DOHH2 (cell line): ENCODE results near the gene MT1M.

Source experiments
- H3F3A ChIP-seq: fragments of 200-600 bp; sonication (generic), shearing (Covaris generic); 2 replicates; pipeline ENCODE4 v1.6.0; 2016; ENCODE audit warnings: antibody characterized with exemption, mild to moderate bottlenecking; ENCODE audit not compliant: control insufficient read depth, insufficient read depth
- H3K27ac ChIP-seq: fragments of 200-600 bp; sonication (generic); 2 replicates; pipeline ENCODE4 v1.5.1; 2014; ENCODE audit warnings: low read depth, mild to moderate bottlenecking, low read length, moderate library complexity
- H3K27me3 ChIP-seq: fragments of 200-600 bp; sonication (generic); 2 replicates; pipeline ENCODE4 v1.6.1; 2014; ENCODE audit warnings: mild to moderate bottlenecking, low read length, mixed read lengths; ENCODE audit not compliant: control insufficient read depth
- H3K36me3 ChIP-seq: fragments of 200-600 bp; sonication (generic); 2 replicates; pipeline ENCODE4 v1.6.1; 2014; ENCODE audit warnings: mild to moderate bottlenecking, low read length, moderate library complexity, mixed read lengths; ENCODE audit not compliant: control insufficient read depth
- H3K4me1 ChIP-seq: fragments of 200-600 bp; sonication (generic); 2 replicates; pipeline ENCODE4 v1.6.1; 2014; ENCODE audit warnings: mild to moderate bottlenecking, low read length, mixed read lengths; ENCODE audit not compliant: control insufficient read depth
- H3K4me2 ChIP-seq: fragments of 200-600 bp; sonication (generic); 2 replicates; pipeline ENCODE4 v1.6.0; 2014; ENCODE audit warnings: mild to moderate bottlenecking, low read length, moderate library complexity
- H3K4me3 ChIP-seq: fragments of 200-600 bp; sonication (generic); 2 replicates; pipeline ENCODE4 v1.5.1; 2014; ENCODE audit warnings: mild to moderate bottlenecking, low read length, mixed read lengths
- H3K79me2 ChIP-seq: fragments of 200-600 bp; sonication (generic); 2 replicates; pipeline ENCODE4 v1.6.1; 2014; ENCODE audit warnings: mild to moderate bottlenecking, low read length, mixed read lengths; ENCODE audit not compliant: control insufficient read depth
- H3K9me2 ChIP-seq: fragments of 200-600 bp; sonication (generic); replicated peaks from 2 replicates; pipeline ENCODE4 v1.6.1; 2014; ENCODE audit warnings: mild to moderate bottlenecking, low read length, mixed read lengths; ENCODE audit not compliant: control insufficient read depth
- H3K9me3 ChIP-seq: fragments of 200-600 bp; sonication (generic); 2 replicates; pipeline ENCODE4 v1.6.1; 2014; ENCODE audit warnings: antibody characterized with exemption, low read length, mixed read lengths; ENCODE audit not compliant: control insufficient read depth, insufficient read depth
- H4K20me1 ChIP-seq: fragments of 200-600 bp; sonication (generic); 2 replicates; pipeline ENCODE4 v1.6.0; 2014; ENCODE audit warnings: low read depth, mild to moderate bottlenecking, antibody characterized with exemption, low read length, moderate library complexity; ENCODE audit not compliant: control insufficient read depth, insufficient read depth
- EZH2phosphoT487 ChIP-seq: fragments of 200-600 bp; sonication (generic); IDR thresholded peaks from 2 replicates; pipeline ENCODE4 v1.6.1; 2017; ENCODE audit warnings: borderline replicate concordance, mild to moderate bottlenecking, antibody characterized with exemption, low read length, moderate library complexity, mixed read lengths
- TF ChIP-seq, protein P1 (sequence below): fragments of 200-600 bp; sonication (generic); IDR thresholded peaks from one replicate; pipeline ENCODE4 v1.5.1; 2014; ENCODE audit warnings: antibody characterized with exemption, mild to moderate bottlenecking, low read depth, low read length; ENCODE audit not compliant: poor library complexity, severe bottlenecking

MT1M gene

DNA sequence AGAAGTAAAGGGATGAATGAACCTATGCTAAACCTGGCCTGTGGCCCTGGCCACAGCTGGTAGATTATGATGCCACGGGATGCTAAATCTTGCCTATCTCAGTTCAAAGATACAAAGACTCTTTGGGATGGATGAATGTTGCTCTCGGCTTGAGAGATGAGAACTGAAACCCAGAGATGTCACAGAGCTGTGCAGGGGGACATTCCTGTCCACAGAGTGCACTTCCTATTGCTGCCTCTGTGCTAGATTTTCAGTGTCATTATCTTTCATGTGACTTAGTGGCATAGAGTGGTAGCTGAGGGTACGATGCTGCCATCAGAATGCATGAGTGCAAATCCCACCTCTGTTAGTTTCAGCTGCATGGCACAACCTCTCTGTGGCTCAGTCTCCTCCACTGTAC lies 2.3 kb upstream of the MT1M start:
- TF ChIP-seq EZH2phosphoT487, result no peak
- TF ChIP-seq, protein P1, sequence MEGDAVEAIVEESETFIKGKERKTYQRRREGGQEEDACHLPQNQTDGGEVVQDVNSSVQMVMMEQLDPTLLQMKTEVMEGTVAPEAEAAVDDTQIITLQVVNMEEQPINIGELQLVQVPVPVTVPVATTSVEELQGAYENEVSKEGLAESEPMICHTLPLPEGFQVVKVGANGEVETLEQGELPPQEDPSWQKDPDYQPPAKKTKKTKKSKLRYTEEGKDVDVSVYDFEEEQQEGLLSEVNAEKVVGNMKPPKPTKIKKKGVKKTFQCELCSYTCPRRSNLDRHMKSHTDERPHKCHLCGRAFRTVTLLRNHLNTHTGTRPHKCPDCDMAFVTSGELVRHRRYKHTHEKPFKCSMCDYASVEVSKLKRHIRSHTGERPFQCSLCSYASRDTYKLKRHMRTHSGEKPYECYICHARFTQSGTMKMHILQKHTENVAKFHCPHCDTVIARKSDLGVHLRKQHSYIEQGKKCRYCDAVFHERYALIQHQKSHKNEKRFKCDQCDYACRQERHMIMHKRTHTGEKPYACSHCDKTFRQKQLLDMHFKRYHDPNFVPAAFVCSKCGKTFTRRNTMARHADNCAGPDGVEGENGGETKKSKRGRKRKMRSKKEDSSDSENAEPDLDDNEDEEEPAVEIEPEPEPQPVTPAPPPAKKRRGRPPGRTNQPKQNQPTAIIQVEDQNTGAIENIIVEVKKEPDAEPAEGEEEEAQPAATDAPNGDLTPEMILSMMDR, result no peak
- H3K4me2 ChIP-seq, result no peak overlapping the region
- no peaks in the 10 kb centered on the region for H3K79me2 ChIP-seq
- H3K4me1 ChIP-seq, result no peaks in the 10 kb centered on the region
- no peaks in the 10 kb centered on the region for H4K20me1 ChIP-seq
- H3K4me3 ChIP-seq, result no peak overlapping the region
- peaks cover 53% of the 10 kb centered on the region for H3K27me3 ChIP-seq
- H3K9me3 ChIP-seq, result no peaks in the 10 kb centered on the region
- H3K27ac ChIP-seq, result no peak overlapping the region
- no peaks in the 10 kb centered on the region for H3K36me3 ChIP-seq
- no peaks in the 10 kb centered on the region for H3K9me2 ChIP-seq
- no peaks in the 10 kb centered on the region for H3F3A ChIP-seq

DNA sequence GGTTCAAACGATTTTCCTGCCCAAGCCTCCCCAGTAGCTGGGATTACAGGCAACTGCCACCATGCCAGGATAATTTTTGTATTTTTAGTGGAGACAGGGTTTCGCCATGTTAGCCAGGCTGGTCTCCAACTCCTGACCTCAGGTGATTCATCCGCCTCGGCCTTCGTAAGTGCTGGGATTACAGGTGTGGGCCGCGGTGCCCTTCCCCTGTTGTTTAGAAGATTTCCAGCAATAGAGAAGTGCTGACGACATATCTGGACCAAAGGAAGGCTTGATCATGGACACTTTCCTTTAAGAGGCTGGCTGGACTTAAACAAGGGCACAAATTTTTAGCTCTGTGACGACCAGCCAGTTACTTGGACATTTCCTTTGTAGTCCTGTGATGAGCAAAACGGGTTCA lies 1.3 kb upstream of the MT1M start:
- H3K79me2 ChIP-seq, result no peaks in the 10 kb centered on the region
- H3F3A ChIP-seq, result no peaks in the 10 kb centered on the region
- H3K36me3 ChIP-seq, result no peaks in the 10 kb centered on the region
- H3K4me3 ChIP-seq, result no peak overlapping the region
- no peaks in the 10 kb centered on the region for H3K4me1 ChIP-seq
- no peak overlapping the region for H3K27ac ChIP-seq
- H3K4me2 ChIP-seq, result no peak overlapping the region
- no peaks in the 10 kb centered on the region for H3K9me2 ChIP-seq
- no peaks in the 10 kb centered on the region for H3K9me3 ChIP-seq
- H4K20me1 ChIP-seq, result no peaks in the 10 kb centered on the region
- peaks cover 56% of the 10 kb centered on the region for H3K27me3 ChIP-seq
- TF ChIP-seq, protein P1, result no peak
- TF ChIP-seq EZH2phosphoT487, result no peak

DNA sequence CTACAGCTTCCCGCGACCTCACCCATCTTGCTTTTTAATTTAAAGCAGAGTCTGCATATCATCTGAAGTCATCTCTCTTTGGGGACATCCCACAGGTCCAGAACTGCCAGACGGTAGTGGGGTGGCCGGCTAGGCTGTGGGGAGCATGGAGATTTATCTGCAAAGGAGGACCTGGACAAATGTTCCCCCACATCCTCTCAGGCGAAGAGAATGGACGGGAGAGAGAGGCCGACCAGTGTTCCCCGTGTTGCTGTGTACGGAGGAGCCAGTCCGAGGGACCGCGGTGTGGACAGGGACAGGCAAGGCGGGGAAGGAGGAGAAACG lies 665 bp upstream of the MT1M start:
- H3K4me1 ChIP-seq, result no peaks in the 10 kb centered on the region
- H3K9me3 ChIP-seq, result no peaks in the 10 kb centered on the region
- TF ChIP-seq EZH2phosphoT487, result no peak
- TF ChIP-seq, protein P1, result no peak
- no peaks in the 10 kb centered on the region for H3F3A ChIP-seq
- H3K27me3 ChIP-seq, result peaks cover 55% of the 10 kb centered on the region
- no peaks in the 10 kb centered on the region for H3K9me2 ChIP-seq
- H3K4me3 ChIP-seq, result no peak overlapping the region
- no peaks in the 10 kb centered on the region for H3K36me3 ChIP-seq
- no peaks in the 10 kb centered on the region for H4K20me1 ChIP-seq
- H3K4me2 ChIP-seq, result no peak overlapping the region
- H3K79me2 ChIP-seq, result no peaks in the 10 kb centered on the region
- no peak overlapping the region for H3K27ac ChIP-seq

DNA sequence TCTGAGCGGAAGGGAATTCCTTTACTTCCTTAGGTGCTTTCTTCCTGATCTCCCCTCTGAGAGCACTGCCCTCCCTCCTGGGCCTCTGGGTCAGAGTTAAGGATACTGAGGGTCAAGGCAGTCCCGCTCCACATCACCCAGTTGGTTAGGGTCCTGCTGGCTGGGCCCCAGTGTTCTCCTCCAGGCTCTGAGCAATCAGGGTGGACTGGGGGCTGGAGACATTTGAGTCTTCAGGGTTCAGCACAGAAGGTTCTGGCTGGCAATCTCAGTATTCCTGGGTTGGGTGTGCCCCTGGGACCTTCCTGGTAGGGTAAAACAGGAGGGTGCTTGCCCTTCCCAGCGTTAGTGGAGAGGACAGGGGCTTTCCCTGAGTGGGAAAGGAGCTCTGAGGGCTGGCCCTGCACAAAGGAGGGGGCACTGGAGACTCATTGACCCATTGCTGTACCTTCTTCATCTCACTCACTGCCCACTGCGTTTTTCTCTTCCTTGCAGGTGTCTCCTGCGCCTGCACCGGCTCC lies 448 bp downstream of the MT1M start:
- H4K20me1 ChIP-seq, result no peaks in the 10 kb centered on the region
- no peaks in the 10 kb centered on the region for H3F3A ChIP-seq
- peaks cover 60% of the 10 kb centered on the region for H3K27me3 ChIP-seq
- no peak overlapping the region for H3K27ac ChIP-seq
- no peak overlapping the region for H3K4me3 ChIP-seq
- no peaks in the 10 kb centered on the region for H3K4me1 ChIP-seq
- H3K36me3 ChIP-seq, result no peaks in the 10 kb centered on the region
- H3K79me2 ChIP-seq, result no peaks in the 10 kb centered on the region
- H3K4me2 ChIP-seq, result no peak overlapping the region
- no peaks in the 10 kb centered on the region for H3K9me2 ChIP-seq
- TF ChIP-seq EZH2phosphoT487, result no peak
- TF ChIP-seq, protein P1, result no peak
- H3K9me3 ChIP-seq, result no peaks in the 10 kb centered on the region
